Naive thymus-derived CD8-positive, alpha-beta T cell (primary cell): ENCODE results near the gene ARID1B. TPM values are rescaled to one million over a fixed set of nuclear protein-coding genes. Genes with fewer than 3 reads are reported as not detected.

Experiments
- ATAC-seq, 2 donors: fragments of 150-1000 bp; cut with Tn5 transposase in 1 of 2; sonication (Bioruptor Pico), chemical (Tn5 transposase) in 1 of 2; 1 replicate in 1 of 2; 2 replicates in 1 of 2; pipeline ENCODE4 v1.10.0; 2021; ENCODE audit warnings: mild to moderate bottlenecking in 2 of 2, moderate library complexity in 2 of 2
- POLR2A ChIA-PET: fragments of 350-600 bp; sonication (Branson Sonifier 250); formaldehyde crosslinking; loops from one replicate; lab custom pipeline; 2021; ENCODE audit warnings: antibody characterized with exemption; lab: Charles Lee
- DNase-seq, 10 donors: peaks; one replicate each; pipeline versions ENCODE4 v3.0.0 to v3.0.0-alpha.2; 2020 to 2022
- H3K27ac Mint-ChIP-seq, 10 donors: one replicate each; pipeline ENCODE4 v1.8.0; 2020 to 2022; ENCODE audit warnings: mild to moderate bottlenecking in 10 of 10, mixed read lengths in 10 of 10, moderate library complexity in 4 of 10, inconsistent platforms in 1 of 10
- H3K27me3 Mint-ChIP-seq, 5 donors: one replicate each; pipeline ENCODE4 v1.8.0; 2021 to 2022; ENCODE audit warnings: mixed read lengths in 5 of 5
- H3K36me3 Mint-ChIP-seq, 3 donors: one replicate each; pipeline ENCODE4 v1.8.0; 2020 to 2022; ENCODE audit warnings: mixed read lengths in 3 of 3, mild to moderate bottlenecking in 2 of 3, inconsistent platforms in 1 of 3
- H3K4me1 Mint-ChIP-seq, 4 donors: one replicate each; pipeline ENCODE4 v1.8.0; 2021 to 2022; ENCODE audit warnings: mixed read lengths in 4 of 4
- H3K4me3 Mint-ChIP-seq, 10 donors: one replicate each; pipeline ENCODE4 v1.8.0; 2020 to 2022; ENCODE audit warnings: mild to moderate bottlenecking in 10 of 10, mixed read lengths in 10 of 10, moderate library complexity in 6 of 10, inconsistent platforms in 1 of 10
- H3K9me3 Mint-ChIP-seq, 9 donors: one replicate each; pipeline ENCODE4 v1.8.0; 2020 to 2022; ENCODE audit warnings: mixed read lengths in 9 of 9, mild to moderate bottlenecking in 3 of 9, inconsistent platforms in 1 of 9, moderate library complexity in 1 of 9
- polyA plus RNA-seq, 3 donors: library from polyadenylated mRNA; unstranded; fragments of 300-500 nt; fragmentation: Illumina TruSeq; gene quantifications; one replicate each; pipeline ENCODE4 v1.2.3, GENCODE V29; 2021
- total RNA-seq, 8 experiments: library from RNA in 2 of 8; stranded (reverse) in 2 of 8; gene quantifications; one replicate each; pipeline ENCODE4 v1.2.3 and lab custom pipeline; 2021 to 2026

The ARID1B gene
- total and polyA plus RNA-seq, 5 experiments from 2014 or later, result 9.0 to 122 (median 18.6) TPM

DNA sequence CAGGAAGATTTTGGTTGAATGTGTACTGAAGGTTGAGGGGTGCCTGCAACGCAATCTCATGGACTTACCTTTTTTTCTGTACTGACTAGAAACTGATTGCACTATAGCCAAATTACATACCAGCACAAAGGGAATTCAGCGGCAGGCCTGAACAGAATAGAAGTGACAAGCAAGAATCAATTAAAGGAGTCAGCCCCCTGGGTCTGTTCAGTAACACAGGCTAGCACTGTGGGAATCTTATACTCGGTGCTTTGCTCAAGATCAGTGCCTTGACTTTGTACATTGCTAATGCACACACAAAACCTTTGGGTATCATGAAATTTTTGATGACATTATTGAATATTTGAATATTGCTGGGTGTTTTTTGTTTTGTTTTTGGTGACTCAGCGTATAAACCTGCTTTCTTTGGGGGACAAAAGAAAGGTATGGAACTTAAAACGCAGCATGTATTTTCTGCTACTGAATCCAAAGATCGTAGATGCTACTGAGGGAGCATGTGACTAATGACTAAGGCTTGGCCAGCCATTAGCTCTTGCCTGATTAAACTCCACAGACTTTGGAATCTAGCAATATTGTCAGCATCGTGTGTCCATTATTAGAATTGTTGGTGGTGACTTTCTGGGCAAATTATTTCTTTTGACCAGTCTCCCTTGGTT is 236.6 kb downstream of the ARID1B start:
- ATAC-seq (no peak), DNase-seq (no peak)
- Mint-ChIP-seq H3K36me3 (peaks cover 0 to 2% (median 0%) of the 10 kb centered on the region in 3 donors), H3K4me1 (peaks cover 18 to 67% (median 59%) of the 10 kb centered on the region in 4 donors), H3K27ac (peak overlapping the region in 2 of 10 donors; percentile 14 to 58), H3K27me3 (no peaks in the 10 kb centered on the region), H3K4me3 (no peak overlapping the region), H3K9me3 (no peaks in the 10 kb centered on the region)
- POLR2A ChIA-PET, result no interaction called here

DNA sequence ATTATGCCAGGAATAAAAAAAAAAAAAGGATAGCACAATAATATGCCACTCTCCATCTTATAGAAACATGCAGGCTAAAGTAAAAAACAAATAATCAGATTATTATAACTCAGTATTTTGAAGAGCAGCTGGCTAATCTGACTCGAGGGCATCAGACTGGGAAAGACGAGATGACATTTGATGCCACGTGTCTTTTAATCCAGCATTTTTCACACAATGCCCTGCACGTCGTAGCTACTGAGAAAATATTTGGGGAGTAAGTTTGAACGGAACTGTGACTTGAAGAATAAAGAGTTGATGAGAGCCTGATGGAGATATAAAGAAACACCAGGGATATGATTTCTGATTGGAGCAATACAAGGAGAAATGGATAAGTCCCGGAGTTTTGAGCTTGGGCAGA is 237.7 kb downstream of the ARID1B start:
- POLR2A ChIA-PET, result no interaction called here
- H3K36me3 Mint-ChIP-seq, result peaks cover 0 to 2% (median 0%) of the 10 kb centered on the region in 3 donors

DNA sequence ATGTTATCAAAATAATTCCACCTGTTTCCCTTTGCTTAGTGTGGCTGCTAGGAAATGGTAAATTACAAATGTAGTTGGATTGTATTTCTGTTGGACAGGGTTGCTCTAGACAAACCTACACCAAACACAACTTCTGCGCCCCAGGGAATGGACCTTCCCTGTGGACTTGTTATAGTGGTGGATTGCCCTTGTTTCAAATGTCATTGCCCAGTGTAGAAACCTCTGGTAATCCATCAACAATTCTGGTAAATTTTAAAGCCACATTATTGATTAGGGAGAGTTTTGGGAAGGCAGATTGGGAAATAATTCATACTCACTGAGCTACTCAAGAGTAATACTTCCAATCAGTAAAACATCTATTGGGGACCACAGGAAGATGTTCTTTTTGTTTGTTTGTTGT is 239.8 kb downstream of the ARID1B start:
- H3K27ac Mint-ChIP-seq, result peak overlapping the region in 6 of 10 donors; percentile 22 to 85 (median 48)
- DNase-seq (no peak), ATAC-seq (no peak)
- no peak overlapping the region for H3K4me3 Mint-ChIP-seq
- H3K36me3 Mint-ChIP-seq, result no peaks in the 10 kb centered on the region
- peaks cover 22 to 66% (median 64%) of the 10 kb centered on the region in 4 donors for H3K4me1 Mint-ChIP-seq
- POLR2A ChIA-PET, result no interaction called here
- H3K9me3 Mint-ChIP-seq, result no peaks in the 10 kb centered on the region
- no peaks in the 10 kb centered on the region for H3K27me3 Mint-ChIP-seq

More for the DNA sequence above, 237.7 kb downstream of the ARID1B start:
- no peak overlapping the region for H3K4me3 Mint-ChIP-seq
- H3K27me3 Mint-ChIP-seq, result no peaks in the 10 kb centered on the region
- peaks cover 24 to 73% (median 64%) of the 10 kb centered on the region in 4 donors for H3K4me1 Mint-ChIP-seq
- no peaks in the 10 kb centered on the region for H3K9me3 Mint-ChIP-seq
- DNase-seq (no peak), ATAC-seq (no peak)
- H3K27ac Mint-ChIP-seq, result peak overlapping the region in 4 of 10 donors; percentile 14 to 22 (median 20)

DNA sequence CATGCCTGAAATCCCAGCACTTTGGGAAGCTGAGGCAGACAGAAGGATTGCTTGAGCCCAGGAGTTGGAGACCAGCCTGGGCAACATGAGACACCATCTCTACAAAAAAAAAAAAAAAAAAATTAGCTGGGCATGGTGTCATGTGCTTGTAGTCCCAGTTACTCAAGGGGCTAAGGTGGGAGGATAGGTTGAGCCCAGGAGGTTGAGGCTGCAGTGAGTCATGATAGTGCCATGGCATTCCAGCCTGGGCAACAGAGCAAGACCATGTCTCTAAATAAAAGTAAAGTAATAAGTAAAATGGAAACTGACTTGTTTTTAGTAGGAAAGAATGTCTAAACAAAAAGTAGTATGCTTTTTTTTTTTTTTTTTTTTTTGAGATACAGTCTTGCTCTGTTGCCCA is 240.7 kb downstream of the ARID1B start:
- no peaks in the 10 kb centered on the region for H3K27me3 Mint-ChIP-seq
- peaks cover 23 to 67% (median 65%) of the 10 kb centered on the region in 4 donors for H3K4me1 Mint-ChIP-seq
- no peak for ATAC-seq
- no peak overlapping the region for H3K4me3 Mint-ChIP-seq
- H3K27ac Mint-ChIP-seq, result peak overlapping the region in 8 of 10 donors; percentile 27 to 99 (median 70)
- no peak for DNase-seq
- H3K36me3 Mint-ChIP-seq, result no peaks in the 10 kb centered on the region
- POLR2A ChIA-PET, result no interaction called here
- H3K9me3 Mint-ChIP-seq, result no peaks in the 10 kb centered on the region

DNA sequence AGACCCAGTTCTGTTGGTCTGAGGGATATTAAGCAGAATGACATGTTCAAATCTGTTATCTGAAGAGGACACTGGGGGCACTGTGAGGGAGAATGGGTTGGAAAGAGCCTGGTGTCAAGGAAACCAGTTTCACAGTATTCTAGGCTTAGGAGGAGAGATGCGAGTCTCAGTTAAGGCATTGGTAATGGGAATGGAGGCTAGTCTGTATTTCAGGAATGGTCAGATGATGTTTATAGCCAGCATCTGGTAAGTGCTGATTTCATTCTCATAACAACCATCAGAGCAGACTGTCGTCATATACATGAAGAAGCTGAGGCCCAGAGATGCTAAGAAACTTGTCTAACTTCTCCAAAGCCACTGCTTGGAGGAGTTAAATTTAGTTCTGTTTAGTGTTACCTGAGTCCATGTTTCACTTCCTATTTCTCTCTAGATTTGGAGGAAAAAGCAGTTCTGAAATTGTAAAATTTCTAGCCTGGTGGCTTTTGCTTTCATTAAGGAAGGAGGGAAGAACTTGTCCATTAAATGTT is 242.0 kb downstream of the ARID1B start:
- DNase-seq, result no peak
- Mint-ChIP-seq H3K4me3 (peak overlapping the region in 8 of 10 donors; percentile 45 to 91 (median 68)), H3K27ac (peak overlapping the region; percentile 54 to 99 (median 91)), H3K36me3 (no peaks in the 10 kb centered on the region), H3K27me3 (no peaks in the 10 kb centered on the region), H3K4me1 (peaks cover 20 to 71% (median 57%) of the 10 kb centered on the region in 4 donors), H3K9me3 (no peaks in the 10 kb centered on the region)
- ATAC-seq, result no peak
- POLR2A ChIA-PET, result interaction anchor here (3.3 kb wide), 1 partner anchor 242 kb away, joined by 41 read pairs; the partner anchor contains the start of gene ARID1B

DNA sequence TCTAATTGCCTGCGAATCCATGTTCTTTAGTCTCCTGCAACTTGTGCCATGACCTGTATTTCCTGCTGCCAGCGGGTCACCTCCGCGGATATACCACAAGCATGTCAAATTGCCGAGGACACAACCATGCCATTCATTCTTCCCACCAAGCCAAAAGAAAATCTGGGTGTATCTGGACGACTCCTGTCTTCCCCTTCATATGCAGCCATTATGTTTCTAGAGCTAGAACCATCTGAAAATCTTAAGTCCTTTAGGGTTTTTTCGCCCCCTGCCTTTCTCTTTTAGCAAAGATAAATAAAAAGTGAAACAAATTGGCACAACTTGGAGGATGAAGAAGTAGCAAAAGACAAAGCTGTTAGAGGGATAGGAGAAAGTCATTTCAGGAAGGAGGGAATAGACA is 242.6 kb downstream of the ARID1B start:
- peak in 3 of 10 donors; percentile 20 to 29 (median 23) for DNase-seq
- ATAC-seq, result no peak
- H3K4me3 Mint-ChIP-seq, result peak overlapping the region; percentile 34 to 91 (median 66)
- H3K27ac Mint-ChIP-seq, result peak overlapping the region; percentile 54 to 99 (median 91)
- POLR2A ChIA-PET, result interaction anchor here (0.6 to 3.3 kb wide), 3 partner anchors 93 to 1705 kb away, joined by 3 to 41 read pairs (median 3); partner anchors contain the start of genes ARID1B and TFB1M
- H3K9me3 Mint-ChIP-seq, result no peaks in the 10 kb centered on the region
- peaks cover 18 to 70% (median 56%) of the 10 kb centered on the region in 4 donors for H3K4me1 Mint-ChIP-seq
- H3K27me3 Mint-ChIP-seq, result no peaks in the 10 kb centered on the region
- H3K36me3 Mint-ChIP-seq, result no peaks in the 10 kb centered on the region

DNA sequence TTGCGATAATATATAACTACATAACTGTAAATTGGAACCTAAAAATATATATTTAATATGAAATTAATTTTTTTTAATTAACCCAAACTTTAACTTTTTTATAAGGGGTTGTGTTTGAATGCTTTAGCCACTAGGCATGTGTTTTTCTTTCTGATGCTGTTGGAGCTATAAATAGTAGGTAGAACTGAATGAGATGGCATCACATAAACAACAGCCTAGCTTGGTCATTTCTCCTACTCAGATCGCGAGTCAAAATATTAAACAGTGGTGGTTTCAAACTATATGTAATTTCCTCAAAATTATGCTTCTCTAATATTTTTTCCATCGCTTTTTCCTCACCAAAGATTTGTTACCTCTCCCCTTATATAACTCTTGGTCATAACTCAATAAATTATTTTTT is 243.2 kb downstream of the ARID1B start:
- no peaks in the 10 kb centered on the region for H3K9me3 Mint-ChIP-seq
- DNase-seq (no peak), ATAC-seq (no peak)
- no peaks in the 10 kb centered on the region for H3K27me3 Mint-ChIP-seq
- H3K4me1 Mint-ChIP-seq, result peaks cover 18 to 72% (median 53%) of the 10 kb centered on the region in 4 donors
- H3K27ac Mint-ChIP-seq, result peak overlapping the region; percentile 85 to 100 (median 99)
- POLR2A ChIA-PET, result interaction anchor here (0.6 to 3.3 kb wide), 7 partner anchors 92 to 1706 kb away, joined by 3 to 41 read pairs (median 4); partner anchors contain the start of genes ARID1B and TFB1M
- no peaks in the 10 kb centered on the region for H3K36me3 Mint-ChIP-seq
- peak overlapping the region; percentile 83 to 98 (median 94) for H3K4me3 Mint-ChIP-seq

DNA sequence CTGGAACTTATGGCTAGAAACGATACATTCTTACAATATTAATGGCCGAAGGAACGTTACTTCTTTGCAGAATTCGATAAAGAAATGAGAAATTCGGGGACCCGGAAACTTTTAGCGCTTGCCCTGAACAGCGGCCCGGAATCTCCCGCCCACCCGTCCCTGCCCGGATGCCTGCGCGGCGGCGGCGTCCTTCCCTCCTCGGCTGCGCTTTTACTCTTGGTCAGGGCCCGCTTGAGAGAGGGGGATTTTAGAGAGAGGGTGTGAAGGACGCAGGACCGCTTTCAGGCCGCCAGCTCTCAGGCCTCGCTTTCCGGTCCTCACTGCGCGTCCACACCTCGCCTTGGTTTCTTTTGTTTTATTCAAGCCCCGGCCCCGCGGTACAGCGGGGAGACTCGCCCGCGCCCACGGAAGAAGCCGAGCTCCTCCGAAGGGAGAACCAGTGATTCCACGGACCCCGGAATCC is 243.7 kb downstream of the ARID1B start:
- peak in 5 of 10 donors; percentile 38 to 73 (median 55) for DNase-seq
- H3K4me1 Mint-ChIP-seq, result peaks cover 15 to 73% (median 53%) of the 10 kb centered on the region in 4 donors
- H3K9me3 Mint-ChIP-seq, result no peaks in the 10 kb centered on the region
- no peaks in the 10 kb centered on the region for H3K27me3 Mint-ChIP-seq
- peak; percentile 25 to 28 for ATAC-seq
- POLR2A ChIA-PET, result interaction anchor here (0.6 to 3.3 kb wide), 16 partner anchors 10 to 1706 kb away, joined by 3 to 41 read pairs (median 4); partner anchors contain the start of genes ARID1B and TFB1M
- peak overlapping the region; percentile 83 to 98 (median 94) for H3K4me3 Mint-ChIP-seq
- no peaks in the 10 kb centered on the region for H3K36me3 Mint-ChIP-seq
- H3K27ac Mint-ChIP-seq, result peak overlapping the region; percentile 85 to 100 (median 99)

DNA sequence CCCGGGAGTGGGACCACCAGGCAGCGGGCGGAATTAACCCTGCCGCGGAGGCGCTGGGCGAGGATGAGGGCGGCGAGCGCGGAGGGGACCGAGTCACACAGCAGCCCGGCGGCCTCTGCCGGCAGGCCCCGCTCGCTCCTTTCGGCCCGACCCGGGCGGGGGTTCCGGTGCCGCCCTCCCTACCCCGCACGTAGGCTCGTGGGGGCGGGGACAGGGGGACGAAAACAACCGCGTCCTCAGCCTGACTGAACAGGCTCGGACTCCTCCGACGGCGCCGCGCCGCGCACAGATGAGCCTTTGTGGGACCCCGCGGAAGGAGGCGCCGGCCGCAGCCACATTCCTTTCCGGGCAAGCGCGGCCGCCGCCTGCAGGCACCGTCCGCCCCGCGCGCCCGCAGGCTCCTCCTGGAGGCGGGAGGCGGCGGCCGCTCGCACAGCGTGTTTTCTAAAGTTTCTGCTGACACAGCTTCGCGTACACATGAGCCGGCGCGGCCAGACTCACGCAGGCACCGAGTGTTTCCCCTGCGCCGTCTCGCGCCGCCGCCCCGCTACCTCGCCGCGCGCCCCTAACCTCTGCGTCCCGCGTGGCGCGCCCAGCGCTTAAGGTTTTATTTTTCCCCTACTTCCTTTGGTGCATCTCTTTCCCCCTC is 244.3 kb downstream of the ARID1B start:
- H3K9me3 Mint-ChIP-seq, result no peaks in the 10 kb centered on the region
- H3K27me3 Mint-ChIP-seq, result no peaks in the 10 kb centered on the region
- no peaks in the 10 kb centered on the region for H3K36me3 Mint-ChIP-seq
- DNase-seq, result peak; percentile 83 to 95 (median 90)
- peak overlapping the region; percentile 85 to 100 (median 99) for H3K27ac Mint-ChIP-seq
- H3K4me3 Mint-ChIP-seq, result peak overlapping the region; percentile 91 to 98 (median 96)
- peaks cover 15 to 73% (median 51%) of the 10 kb centered on the region in 4 donors for H3K4me1 Mint-ChIP-seq
- POLR2A ChIA-PET, result interaction anchor here (0.6 to 3.3 kb wide), 19 partner anchors 10 to 1706 kb away, joined by 3 to 41 read pairs (median 4); partner anchors contain the start of gene ARID1B
- ATAC-seq, result peak; percentile 79 to 82

DNA sequence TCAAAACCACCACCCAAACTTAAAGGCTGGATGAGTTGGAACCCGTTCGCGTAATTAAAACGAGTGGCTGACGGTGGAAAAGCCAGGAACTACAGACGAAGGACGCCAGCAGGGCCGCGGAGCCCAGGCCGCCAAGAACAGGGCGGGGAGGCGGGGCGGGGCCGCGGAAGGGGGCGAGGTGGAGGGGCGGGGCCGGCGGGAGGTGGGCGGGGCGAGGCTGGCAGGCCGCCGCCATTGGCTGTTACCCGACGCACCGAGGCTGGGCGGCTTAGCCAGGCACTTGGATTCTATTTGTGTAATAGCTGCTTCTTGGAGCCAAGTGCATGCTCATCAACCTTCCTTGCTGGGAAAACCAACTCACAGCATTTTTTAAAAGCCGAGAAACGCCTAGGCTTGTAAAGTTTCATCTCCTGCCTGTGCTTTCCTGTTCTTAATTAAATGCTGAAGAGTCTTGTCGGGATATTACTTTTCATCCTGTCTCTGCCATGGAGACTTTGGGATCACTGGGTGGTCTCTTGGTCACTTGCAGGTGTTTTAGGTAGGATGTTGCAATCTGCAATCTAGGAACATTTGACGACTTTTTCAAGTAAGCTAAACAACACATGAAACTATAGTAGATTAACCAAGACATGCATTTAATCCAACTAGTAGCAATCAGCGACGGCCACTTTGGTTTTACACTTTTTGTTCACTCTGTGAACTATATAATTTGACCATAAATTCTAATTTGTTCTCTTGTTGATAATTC is 245.0 kb downstream of the ARID1B start:
- Mint-ChIP-seq H3K9me3 (no peaks in the 10 kb centered on the region), H3K36me3 (no peaks in the 10 kb centered on the region), H3K4me1 (peaks cover 15 to 69% (median 49%) of the 10 kb centered on the region in 4 donors), H3K27ac (peak overlapping the region; percentile 85 to 100 (median 99)), H3K4me3 (peak overlapping the region; percentile 91 to 98 (median 96)), H3K27me3 (no peaks in the 10 kb centered on the region)
- peak; percentile 68 to 94 (median 84) for DNase-seq
- POLR2A ChIA-PET, result interaction anchor here (0.5 to 3.3 kb wide), 12 partner anchors 12 to 1707 kb away, joined by 3 to 41 read pairs (median 6); partner anchors contain the start of gene ARID1B
- ATAC-seq, result peak; percentile 66

DNA sequence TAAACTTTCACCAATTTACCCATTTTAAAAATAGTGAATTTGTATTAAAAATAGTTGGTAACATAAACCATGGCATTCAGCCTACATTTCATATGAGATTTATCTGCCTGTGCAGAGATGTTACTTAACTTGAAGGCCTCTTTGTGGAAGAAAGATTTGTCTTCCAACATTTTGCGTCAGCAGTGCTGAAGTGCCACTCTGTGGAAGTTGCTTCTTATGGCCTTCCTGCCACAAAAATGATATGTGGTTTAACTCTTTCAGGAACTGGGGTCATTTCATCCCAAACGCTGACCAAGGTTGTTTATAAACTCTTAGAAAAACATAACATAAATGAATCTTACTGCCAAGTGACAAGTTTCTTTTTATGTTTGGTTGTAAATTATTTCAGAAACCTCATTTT is 246.8 kb downstream of the ARID1B start:
- H3K4me3 Mint-ChIP-seq, result no peak overlapping the region
- no peak overlapping the region for H3K27ac Mint-ChIP-seq
- ATAC-seq, result no peak
- no peaks in the 10 kb centered on the region for H3K36me3 Mint-ChIP-seq
- H3K9me3 Mint-ChIP-seq, result no peaks in the 10 kb centered on the region
- H3K27me3 Mint-ChIP-seq, result no peaks in the 10 kb centered on the region
- DNase-seq, result no peak
- peaks cover 10 to 59% (median 40%) of the 10 kb centered on the region in 4 donors for H3K4me1 Mint-ChIP-seq
- POLR2A ChIA-PET, result no interaction called here

DNA sequence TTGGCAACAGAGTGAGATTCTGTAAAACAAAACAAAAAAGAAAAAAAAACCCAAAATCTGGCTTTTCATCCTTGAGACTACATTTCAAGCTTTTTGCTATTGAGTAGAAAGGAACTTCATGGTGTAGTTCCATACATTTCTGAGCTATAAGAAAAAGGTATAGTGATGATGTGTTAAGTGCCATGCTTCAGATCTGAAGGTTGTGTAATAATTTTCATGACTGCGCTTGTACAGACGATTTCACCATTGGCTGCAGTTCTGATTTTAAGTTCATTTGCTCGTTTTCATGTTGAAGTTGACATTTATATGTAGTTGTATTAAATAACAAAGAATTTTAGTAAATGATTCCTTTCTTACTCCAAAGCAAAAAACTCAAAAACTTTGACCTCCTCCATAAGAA is 247.6 kb downstream of the ARID1B start:
- Mint-ChIP-seq H3K4me3 (no peak overlapping the region), H3K9me3 (no peaks in the 10 kb centered on the region), H3K27ac (peak overlapping the region in 1 of 10 donors; percentile 22), H3K36me3 (no peaks in the 10 kb centered on the region), H3K27me3 (no peaks in the 10 kb centered on the region), H3K4me1 (peaks cover 9 to 56% (median 37%) of the 10 kb centered on the region in 4 donors)
- no peak for DNase-seq
- ATAC-seq, result no peak
- POLR2A ChIA-PET, result no interaction called here
